ENCODE measurements around the gene CPZ.
"Not testable (repeated sequence)": the region's sequence is repeated elsewhere in the genome, so short reads cannot be mapped to it uniquely, and the experiment has no call there.

CPZ gene

GRCh38 chr4:8557151-8558076 is 35.2 kb upstream of the CPZ start:
- no peak for DNase-seq (ENCODE audit: low spot score)

GRCh38 chr4:8558080-8558960 is 34.2 kb upstream of the CPZ start:
- peak; percentile 44 for DNase-seq (ENCODE audit: low spot score)

- no peak for DNase-seq (ENCODE audit: low spot score)
Observed at GRCh38 chr4:8559011-8559410, 33.6 kb upstream of the CPZ start.

- no peak for DNase-seq (ENCODE audit: low spot score)
Observed at GRCh38 chr4:8559524-8560264, 32.9 kb upstream of the CPZ start.

- no peak for DNase-seq (ENCODE audit: low spot score)
Observed at GRCh38 chr4:8560265-8561047, 32.1 kb upstream of the CPZ start.

- no peak for DNase-seq (ENCODE audit: low spot score)
Observed at GRCh38 chr4:8564595-8564994, 28.0 kb upstream of the CPZ start.

- DNase-seq (ENCODE audit: low spot score), result no peak
Observed at GRCh38 chr4:8568068-8568668, 24.4 kb upstream of the CPZ start.

GRCh38 chr4:8570201-8570600 is 22.4 kb upstream of the CPZ start:
- no peak for DNase-seq (ENCODE audit: low spot score)

GRCh38 chr4:8571702-8572685 is 20.6 kb upstream of the CPZ start:
- DNase-seq (ENCODE audit: low spot score), result no peak

GRCh38 chr4:8573266-8573665 is 19.3 kb upstream of the CPZ start:
- DNase-seq (ENCODE audit: low spot score), result no peak

GRCh38 chr4:8574796-8575370 is 17.7 kb upstream of the CPZ start:
- DNase-seq (ENCODE audit: low spot score), result no peak

GRCh38 chr4:8575457-8575856 is 17.1 kb upstream of the CPZ start:
- DNase-seq (ENCODE audit: low spot score), result no peak

GRCh38 chr4:8576591-8576990 is 16.0 kb upstream of the CPZ start:
- DNase-seq (ENCODE audit: low spot score), result not testable (repeated sequence)

- no peak for DNase-seq (ENCODE audit: low spot score)
Observed at GRCh38 chr4:8577046-8577445, 15.5 kb upstream of the CPZ start.

- DNase-seq (ENCODE audit: low spot score), result no peak
Observed at GRCh38 chr4:8577972-8578371, 14.6 kb upstream of the CPZ start.

- no peak for DNase-seq (ENCODE audit: low spot score)
Observed at GRCh38 chr4:8578717-8579116, 13.8 kb upstream of the CPZ start.

- no peak for DNase-seq (ENCODE audit: low spot score)
Observed at GRCh38 chr4:8579526-8580320, 12.8 kb upstream of the CPZ start.

GRCh38 chr4:8580321-8581093 is 12.1 kb upstream of the CPZ start, which contains the start of gene GPR78:
GPR78 (plus strand) TSS chr4:8580392; CDS start chr4:8580983, 591 bp downstream.
- peak; percentile 87 for DNase-seq (ENCODE audit: low spot score)

Measured in GM03348 (cell line).